ENCODE results near the gene MED22. TPM values are rescaled to one million over a fixed set of nuclear protein-coding genes. Genes with fewer than 3 reads are reported as not detected.

The MED22 gene
- total RNA-seq, 1 donor from 2014 or later: 32.9 TPM

DNA sequence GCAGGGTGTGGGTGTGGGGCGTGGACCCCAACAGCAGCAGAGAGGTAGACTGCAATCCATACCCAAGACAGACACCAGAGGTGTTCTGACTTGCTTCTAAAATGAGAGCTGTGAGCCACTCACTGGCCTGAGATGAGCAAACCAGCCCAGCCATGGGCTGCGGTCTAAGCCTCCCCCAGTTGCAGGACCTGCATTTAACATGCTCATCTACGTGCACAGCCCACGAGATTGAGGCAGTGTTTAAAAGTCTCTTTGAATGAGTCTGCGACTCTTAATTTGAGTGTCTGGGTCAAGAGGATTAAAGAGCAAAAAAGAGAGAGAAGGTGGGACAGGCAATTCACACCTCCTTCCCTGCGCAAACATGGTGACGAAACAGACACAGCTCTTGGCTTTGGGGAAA, 22.0 kb upstream of the MED22 start:
- H3K36me3 ChIP-seq: peaks cover 6 to 23% of the 10 kb centered on the region in 2 donors
- intact Hi-C loops (cut with DNase I): loop anchor here (10.0 kb wide), 1 partner anchor 1765 kb away; no protein-coding TSS in a partner anchor
- H3K27me3 ChIP-seq: no peaks in the 10 kb centered on the region
- H3K9me3 ChIP-seq: no peaks in the 10 kb centered on the region
- no peak overlapping the region for H3K27ac ChIP-seq
- no peak overlapping the region for H3K4me3 ChIP-seq
- no peak for DNase-seq (ENCODE audit: extremely low spot score in 2 of 2)
- TF ChIP-seq, protein P1, sequence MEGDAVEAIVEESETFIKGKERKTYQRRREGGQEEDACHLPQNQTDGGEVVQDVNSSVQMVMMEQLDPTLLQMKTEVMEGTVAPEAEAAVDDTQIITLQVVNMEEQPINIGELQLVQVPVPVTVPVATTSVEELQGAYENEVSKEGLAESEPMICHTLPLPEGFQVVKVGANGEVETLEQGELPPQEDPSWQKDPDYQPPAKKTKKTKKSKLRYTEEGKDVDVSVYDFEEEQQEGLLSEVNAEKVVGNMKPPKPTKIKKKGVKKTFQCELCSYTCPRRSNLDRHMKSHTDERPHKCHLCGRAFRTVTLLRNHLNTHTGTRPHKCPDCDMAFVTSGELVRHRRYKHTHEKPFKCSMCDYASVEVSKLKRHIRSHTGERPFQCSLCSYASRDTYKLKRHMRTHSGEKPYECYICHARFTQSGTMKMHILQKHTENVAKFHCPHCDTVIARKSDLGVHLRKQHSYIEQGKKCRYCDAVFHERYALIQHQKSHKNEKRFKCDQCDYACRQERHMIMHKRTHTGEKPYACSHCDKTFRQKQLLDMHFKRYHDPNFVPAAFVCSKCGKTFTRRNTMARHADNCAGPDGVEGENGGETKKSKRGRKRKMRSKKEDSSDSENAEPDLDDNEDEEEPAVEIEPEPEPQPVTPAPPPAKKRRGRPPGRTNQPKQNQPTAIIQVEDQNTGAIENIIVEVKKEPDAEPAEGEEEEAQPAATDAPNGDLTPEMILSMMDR (IDR thresholded peaks at IDR 0.05): no peak
- TF ChIP-seq POLR2A (IDR thresholded peaks at IDR 0.05) (no peak), POLR2AphosphoS5 (IDR thresholded peaks at IDR 0.05; ENCODE audit: insufficient read depth in 1 of 2, low read depth in 1 of 2) (no peak)
- peaks cover 87% of the 10 kb centered on the region for H3K4me1 ChIP-seq

DNA sequence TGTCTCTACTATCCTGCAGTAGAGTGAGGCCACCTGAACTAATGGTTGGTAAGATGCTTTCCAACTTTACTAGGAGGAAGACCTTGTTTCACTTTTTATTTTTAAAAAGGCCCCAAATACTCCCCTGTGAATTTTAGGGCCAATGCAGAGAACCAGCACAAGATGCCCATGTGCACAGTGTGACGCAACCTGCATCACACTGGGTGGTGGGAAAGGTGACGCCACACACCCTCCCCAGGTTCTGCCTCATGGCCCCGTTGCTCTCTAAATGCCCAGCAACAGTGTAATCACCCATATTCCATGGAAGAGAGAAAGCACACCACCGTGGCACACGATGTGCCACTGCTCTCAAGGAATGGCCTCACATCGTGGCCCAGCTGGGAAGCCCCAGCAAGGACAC, 21.5 kb upstream of the MED22 start:
- no peak overlapping the region for H3K27ac ChIP-seq
- no peak for TF ChIP-seq POLR2A (IDR thresholded peaks at IDR 0.05)
- TF ChIP-seq, protein P1 (IDR thresholded peaks at IDR 0.05): no peak
- TF ChIP-seq POLR2AphosphoS5 (IDR thresholded peaks at IDR 0.05; ENCODE audit: insufficient read depth in 1 of 2, low read depth in 1 of 2): no peak
- intact Hi-C loops (cut with DNase I): no loop called here
- DNase-seq (ENCODE audit: extremely low spot score in 2 of 2): no peak
- no peaks in the 10 kb centered on the region for H3K9me3 ChIP-seq
- H3K4me3 ChIP-seq: no peak overlapping the region
- no peaks in the 10 kb centered on the region for H3K27me3 ChIP-seq
- H3K4me1 ChIP-seq: peaks cover 82% of the 10 kb centered on the region
- H3K36me3 ChIP-seq: peaks cover 6 to 28% of the 10 kb centered on the region in 2 donors

DNA sequence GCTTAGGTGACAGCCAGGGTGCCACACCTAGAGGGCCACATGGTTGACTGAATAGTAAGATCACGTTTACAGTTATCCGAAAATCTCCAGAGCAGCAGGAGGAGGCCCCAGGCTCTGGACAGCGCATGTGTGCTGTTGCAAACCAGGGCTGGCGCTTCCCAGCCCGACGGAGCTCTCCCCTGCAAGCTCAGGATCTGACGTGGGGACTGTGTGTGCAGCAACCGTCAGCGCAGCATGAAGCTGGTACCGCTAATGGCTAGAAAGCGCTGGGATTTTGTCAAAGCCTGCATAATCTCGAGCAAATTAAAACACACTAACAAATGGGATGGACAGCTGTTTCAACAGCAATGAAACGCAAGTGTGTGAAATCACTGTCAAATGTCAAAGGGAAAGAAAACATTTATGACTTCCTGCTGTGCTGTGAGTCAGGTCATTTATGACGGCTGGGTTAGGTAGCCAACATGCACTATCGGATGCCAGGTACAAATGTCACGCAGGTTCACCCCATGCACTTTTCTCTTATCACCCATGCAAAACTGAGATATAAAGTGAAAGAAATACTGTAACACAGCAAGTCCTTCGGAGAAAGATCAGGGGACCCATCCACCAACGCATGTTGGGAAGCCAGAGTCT, 20.4 kb upstream of the MED22 start:
- H3K27me3 ChIP-seq: no peaks in the 10 kb centered on the region
- intact Hi-C loops (cut with DNase I): no loop called here
- peaks cover 73% of the 10 kb centered on the region for H3K4me1 ChIP-seq
- no peak for DNase-seq (ENCODE audit: extremely low spot score in 2 of 2)
- H3K36me3 ChIP-seq: peaks cover 6 to 39% of the 10 kb centered on the region in 2 donors
- TF ChIP-seq, protein P1 (IDR thresholded peaks at IDR 0.05): no peak
- TF ChIP-seq POLR2A (IDR thresholded peaks at IDR 0.05) (no peak), POLR2AphosphoS5 (IDR thresholded peaks at IDR 0.05; ENCODE audit: insufficient read depth in 1 of 2, low read depth in 1 of 2) (no peak)
- H3K27ac ChIP-seq: no peak overlapping the region
- H3K4me3 ChIP-seq: no peak overlapping the region
- no peaks in the 10 kb centered on the region for H3K9me3 ChIP-seq

DNA sequence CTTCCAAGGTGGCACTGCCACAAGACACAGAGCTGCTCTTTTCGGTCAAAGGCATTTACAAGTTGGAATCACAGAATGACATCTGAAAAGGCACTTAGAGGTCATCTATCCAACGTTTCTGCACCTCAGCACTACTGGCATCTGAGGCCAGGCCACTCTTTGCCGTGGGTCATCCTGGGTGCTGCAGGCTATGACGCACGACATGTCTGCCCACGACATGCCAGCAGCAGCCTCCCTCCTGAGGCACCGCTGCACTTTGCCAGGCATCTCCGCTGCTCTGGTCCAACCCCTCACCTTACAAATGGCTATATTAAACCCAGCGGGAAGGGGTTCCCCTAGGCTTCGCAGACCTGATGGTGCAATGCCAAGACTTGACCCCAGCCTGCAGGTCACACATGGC, 19.8 kb upstream of the MED22 start:
- no peaks in the 10 kb centered on the region for H3K9me3 ChIP-seq
- no peak for DNase-seq (ENCODE audit: extremely low spot score in 2 of 2)
- H3K27me3 ChIP-seq: no peaks in the 10 kb centered on the region
- intact Hi-C loops (cut with DNase I): no loop called here
- H3K4me1 ChIP-seq: peaks cover 73% of the 10 kb centered on the region
- TF ChIP-seq, protein P1 (IDR thresholded peaks at IDR 0.05): no peak
- no peak for TF ChIP-seq POLR2A (IDR thresholded peaks at IDR 0.05)
- no peak for TF ChIP-seq POLR2AphosphoS5 (IDR thresholded peaks at IDR 0.05; ENCODE audit: insufficient read depth in 1 of 2, low read depth in 1 of 2)
- no peak overlapping the region for H3K27ac ChIP-seq
- no peak overlapping the region for H3K4me3 ChIP-seq
- peaks cover 6 to 45% of the 10 kb centered on the region in 2 donors for H3K36me3 ChIP-seq

DNA sequence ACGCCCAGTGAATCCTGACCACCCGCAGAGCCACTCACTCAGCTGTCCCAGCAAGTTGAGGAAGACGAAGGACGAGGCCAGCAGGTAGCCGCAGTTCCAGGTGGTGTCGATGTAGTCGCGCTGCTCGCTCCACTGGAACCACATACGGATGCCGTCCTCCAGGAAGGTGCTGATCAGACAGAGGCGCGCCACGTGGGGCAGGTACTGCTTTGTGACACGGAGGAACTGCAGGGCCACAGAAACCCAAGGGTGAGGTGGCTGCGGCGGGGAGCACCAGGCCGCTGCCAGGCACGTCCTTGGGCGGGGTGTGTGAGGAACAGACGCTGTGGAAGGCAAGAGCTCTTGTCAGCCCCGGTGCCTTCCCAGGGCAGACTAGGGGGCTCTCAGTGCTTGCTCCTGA, 19.3 kb upstream of the MED22 start:
- DNase-seq (ENCODE audit: extremely low spot score in 2 of 2): no peak
- H3K4me1 ChIP-seq: peaks cover 73% of the 10 kb centered on the region

More for the DNA sequence above, 19.3 kb upstream of the MED22 start:
- TF ChIP-seq, protein P1 (IDR thresholded peaks at IDR 0.05): no peak
- TF ChIP-seq POLR2AphosphoS5 (IDR thresholded peaks at IDR 0.05; ENCODE audit: insufficient read depth in 1 of 2, low read depth in 1 of 2): no peak
- TF ChIP-seq POLR2A (IDR thresholded peaks at IDR 0.05): no peak
- intact Hi-C loops (cut with DNase I): no loop called here
- Histone ChIP-seq H3K36me3 (peaks cover 6 to 50% of the 10 kb centered on the region in 2 donors), H3K27me3 (no peaks in the 10 kb centered on the region), H3K9me3 (no peaks in the 10 kb centered on the region), H3K27ac (no peak overlapping the region), H3K4me3 (no peak overlapping the region)
